ENCODE measurements around the gene LRRC4B. TPM values are rescaled to one million over a fixed set of nuclear protein-coding genes. Genes with fewer than 3 reads are reported as not detected.
"Not testable (repeated sequence)": the region's sequence is repeated elsewhere in the genome, so short reads cannot be mapped to it uniquely, and the experiment has no call there.

LRRC4B gene
- total RNA-seq, 1 donor from 2014 or later: 1.0 TPM

DNA sequence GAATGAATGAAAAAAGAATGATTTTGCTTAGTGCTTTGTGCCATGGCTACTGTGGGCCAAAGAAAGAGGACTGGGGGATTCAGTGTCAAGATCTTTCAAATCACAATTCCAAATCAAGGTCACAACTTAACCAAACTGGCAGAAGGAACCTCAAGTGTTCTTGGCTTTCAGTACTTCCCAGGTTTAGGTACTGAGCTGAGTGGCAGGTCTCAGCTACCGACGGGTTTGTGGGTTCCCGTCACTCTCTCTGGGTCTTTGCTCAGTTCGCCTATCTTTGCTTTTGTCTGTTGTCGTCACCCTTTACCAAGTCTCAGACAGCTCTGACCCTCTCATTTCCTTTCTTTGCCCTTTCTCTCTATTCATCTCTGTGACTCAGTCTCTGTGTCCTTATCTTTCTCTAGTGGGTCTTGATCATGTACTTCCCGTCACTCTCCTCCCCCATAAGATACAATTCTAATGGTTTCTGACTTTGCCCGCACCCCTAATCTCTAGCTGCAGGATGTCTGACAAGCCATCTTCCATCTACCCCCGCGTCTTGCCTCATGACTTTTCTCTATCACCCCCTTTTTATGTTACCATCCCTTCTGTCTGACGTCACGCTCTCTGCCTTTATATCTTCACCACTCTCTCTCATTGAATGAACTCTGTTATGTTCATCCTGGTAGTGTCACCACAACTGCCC is 33.3 kb upstream of the LRRC4B start:
- no peak overlapping the region for H3K27ac Mint-ChIP-seq
- H3K4me3 Mint-ChIP-seq (ENCODE audit: low read depth): no peak overlapping the region
- H3K36me3 Mint-ChIP-seq (ENCODE audit: insufficient read depth): no peaks in the 10 kb centered on the region
- no peak for DNase-seq (ENCODE audit: low spot score, unreplicated experiment)
- H3K9me3 Mint-ChIP-seq (ENCODE audit: low read depth): peaks cover 3% of the 10 kb centered on the region
- TF ChIP-seq, protein P1, sequence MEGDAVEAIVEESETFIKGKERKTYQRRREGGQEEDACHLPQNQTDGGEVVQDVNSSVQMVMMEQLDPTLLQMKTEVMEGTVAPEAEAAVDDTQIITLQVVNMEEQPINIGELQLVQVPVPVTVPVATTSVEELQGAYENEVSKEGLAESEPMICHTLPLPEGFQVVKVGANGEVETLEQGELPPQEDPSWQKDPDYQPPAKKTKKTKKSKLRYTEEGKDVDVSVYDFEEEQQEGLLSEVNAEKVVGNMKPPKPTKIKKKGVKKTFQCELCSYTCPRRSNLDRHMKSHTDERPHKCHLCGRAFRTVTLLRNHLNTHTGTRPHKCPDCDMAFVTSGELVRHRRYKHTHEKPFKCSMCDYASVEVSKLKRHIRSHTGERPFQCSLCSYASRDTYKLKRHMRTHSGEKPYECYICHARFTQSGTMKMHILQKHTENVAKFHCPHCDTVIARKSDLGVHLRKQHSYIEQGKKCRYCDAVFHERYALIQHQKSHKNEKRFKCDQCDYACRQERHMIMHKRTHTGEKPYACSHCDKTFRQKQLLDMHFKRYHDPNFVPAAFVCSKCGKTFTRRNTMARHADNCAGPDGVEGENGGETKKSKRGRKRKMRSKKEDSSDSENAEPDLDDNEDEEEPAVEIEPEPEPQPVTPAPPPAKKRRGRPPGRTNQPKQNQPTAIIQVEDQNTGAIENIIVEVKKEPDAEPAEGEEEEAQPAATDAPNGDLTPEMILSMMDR (IDR thresholded peaks at IDR 0.05; ENCODE audit: unreplicated experiment): no peak
- H3K27me3 Mint-ChIP-seq: peaks cover 55% of the 10 kb centered on the region
- H3K4me1 Mint-ChIP-seq (ENCODE audit: low read depth): no peaks in the 10 kb centered on the region

DNA sequence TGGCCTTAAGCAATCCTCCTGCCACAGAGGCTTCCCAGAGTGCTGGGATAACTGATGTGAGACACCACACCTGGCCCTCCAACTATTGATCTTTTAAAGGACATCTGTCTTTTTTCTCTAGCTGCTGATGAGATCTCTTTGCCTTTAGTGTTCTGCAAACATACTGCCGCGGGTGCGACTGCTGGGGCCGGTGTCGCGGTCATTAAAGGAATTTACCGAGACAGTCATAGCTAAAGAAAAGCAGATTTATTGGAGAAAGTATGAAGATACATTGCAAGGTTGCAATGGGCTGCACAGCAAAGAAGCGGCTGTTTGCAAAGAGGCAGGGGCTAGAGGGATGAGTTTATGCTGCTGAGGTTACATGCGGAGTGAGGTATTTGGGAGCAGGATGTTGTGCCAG is 31.2 kb upstream of the LRRC4B start:
- H3K4me3 Mint-ChIP-seq (ENCODE audit: low read depth): no peak overlapping the region
- H3K27ac Mint-ChIP-seq: no peak overlapping the region
- H3K4me1 Mint-ChIP-seq (ENCODE audit: low read depth): no peaks in the 10 kb centered on the region
- TF ChIP-seq, protein P1 (IDR thresholded peaks at IDR 0.05; ENCODE audit: unreplicated experiment): no peak
- peaks cover 50% of the 10 kb centered on the region for H3K27me3 Mint-ChIP-seq
- no peaks in the 10 kb centered on the region for H3K36me3 Mint-ChIP-seq (ENCODE audit: insufficient read depth)
- H3K9me3 Mint-ChIP-seq (ENCODE audit: low read depth): no peaks in the 10 kb centered on the region
- no peak for DNase-seq (ENCODE audit: low spot score, unreplicated experiment)

DNA sequence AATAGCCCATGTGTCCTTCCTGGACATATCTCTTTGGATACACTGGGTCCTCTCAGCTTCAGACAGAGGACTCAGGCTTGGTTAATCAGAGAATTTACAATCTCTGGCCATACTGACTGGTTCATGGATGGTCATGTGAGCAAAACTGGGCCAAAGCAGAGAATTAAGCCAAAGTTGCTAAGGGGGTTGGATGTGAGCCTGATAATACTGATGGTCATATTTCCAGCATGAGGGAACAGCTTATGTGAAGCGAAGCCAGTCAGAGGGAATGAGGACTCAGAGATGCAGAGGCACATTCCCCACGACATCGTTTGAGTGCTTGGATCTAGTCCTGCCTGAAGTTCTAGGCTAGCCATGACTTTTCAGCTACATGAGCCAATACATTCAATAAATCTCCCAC is 22.0 kb upstream of the LRRC4B start:
- H3K4me1 Mint-ChIP-seq (ENCODE audit: low read depth): no peaks in the 10 kb centered on the region
- DNase-seq (ENCODE audit: low spot score, unreplicated experiment): no peak
- H3K36me3 Mint-ChIP-seq (ENCODE audit: insufficient read depth): no peaks in the 10 kb centered on the region
- H3K4me3 Mint-ChIP-seq (ENCODE audit: low read depth): no peak overlapping the region
- no peak overlapping the region for H3K27ac Mint-ChIP-seq
- TF ChIP-seq, protein P1 (IDR thresholded peaks at IDR 0.05; ENCODE audit: unreplicated experiment): no peak
- H3K27me3 Mint-ChIP-seq: peaks cover 40% of the 10 kb centered on the region
- no peaks in the 10 kb centered on the region for H3K9me3 Mint-ChIP-seq (ENCODE audit: low read depth)

DNA sequence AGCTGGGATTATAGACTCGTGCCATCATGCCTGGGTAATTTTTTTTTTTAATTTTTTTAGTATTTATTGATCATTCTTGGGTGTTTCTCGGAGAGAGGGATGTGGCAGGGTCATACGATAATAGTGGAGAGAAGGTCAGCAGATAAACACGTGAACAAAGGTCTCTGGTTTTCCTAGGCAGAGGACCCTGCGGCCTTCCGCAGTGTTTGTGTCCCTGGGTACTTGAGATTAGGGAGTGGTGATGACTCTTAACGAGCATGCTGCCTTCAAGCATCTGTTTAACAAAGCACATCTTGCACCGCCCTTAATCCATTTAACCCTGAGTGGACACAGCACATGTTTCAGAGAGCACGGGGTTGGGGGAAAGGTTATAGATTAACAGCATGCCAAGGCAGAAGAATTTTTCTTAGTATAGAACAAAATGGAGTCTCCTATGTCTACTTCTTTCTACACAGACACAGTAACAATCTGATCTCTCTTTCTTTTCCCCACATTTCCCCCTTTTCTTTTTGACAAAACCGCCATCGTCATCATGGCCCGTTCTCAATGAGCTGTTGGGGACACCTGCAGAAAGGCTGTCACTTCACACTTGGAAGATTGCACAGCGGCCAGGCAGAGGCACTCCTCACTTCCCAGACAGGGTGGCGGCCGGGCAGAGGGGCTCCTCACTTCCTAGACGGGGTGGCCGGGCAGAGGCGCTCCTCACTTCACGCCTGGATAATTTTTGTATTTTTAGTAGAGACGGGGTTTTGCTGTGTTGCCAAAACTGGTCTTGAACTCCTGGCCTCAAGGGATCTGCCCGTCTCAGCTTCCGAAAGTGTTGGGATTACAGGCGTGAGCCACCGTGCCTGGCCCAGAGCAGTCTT is 13.8 kb upstream of the LRRC4B start:
- H3K27me3 Mint-ChIP-seq: peaks cover 30% of the 10 kb centered on the region
- not testable (repeated sequence) for H3K36me3 Mint-ChIP-seq (ENCODE audit: insufficient read depth); H3K4me1 Mint-ChIP-seq (ENCODE audit: low read depth); H3K9me3 Mint-ChIP-seq (ENCODE audit: low read depth); DNase-seq (ENCODE audit: low spot score, unreplicated experiment); H3K27ac Mint-ChIP-seq; H3K4me3 Mint-ChIP-seq (ENCODE audit: low read depth)

DNA sequence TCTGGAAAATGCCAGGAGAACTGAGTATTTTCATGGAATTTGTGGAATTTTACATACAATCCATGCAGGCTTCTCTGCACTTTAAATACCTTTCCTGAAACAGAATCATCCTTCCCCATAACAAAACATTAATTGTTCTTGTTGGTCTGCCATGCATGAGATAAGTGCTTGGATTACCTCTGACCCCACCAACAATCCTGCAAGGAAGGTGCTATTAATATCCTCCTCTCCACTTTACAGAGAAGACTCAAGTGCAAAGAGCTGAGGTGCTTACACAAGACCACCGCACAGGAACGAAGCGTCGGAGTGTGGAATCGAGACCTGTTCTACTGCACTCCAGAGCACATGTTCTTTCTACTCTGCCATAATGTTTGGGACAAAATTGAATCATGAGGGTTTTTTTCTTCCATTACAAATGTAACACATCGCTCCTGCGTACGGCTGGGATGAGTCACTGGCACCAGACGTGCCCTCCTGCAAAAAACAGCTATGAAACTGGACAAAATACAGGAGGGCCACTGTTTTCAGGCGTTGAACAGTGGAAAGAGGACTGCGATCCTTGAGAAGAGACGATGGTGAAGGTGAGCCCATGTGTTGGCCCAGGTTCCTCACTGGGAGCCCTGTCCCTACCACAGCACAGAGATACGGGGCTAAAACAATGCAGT is 12.9 kb upstream of the LRRC4B start:
- TF ChIP-seq, protein P1 (IDR thresholded peaks at IDR 0.05; ENCODE audit: unreplicated experiment): no peak
- peaks cover 26% of the 10 kb centered on the region for H3K27me3 Mint-ChIP-seq
- no peak for DNase-seq (ENCODE audit: low spot score, unreplicated experiment)
- H3K4me1 Mint-ChIP-seq (ENCODE audit: low read depth): no peaks in the 10 kb centered on the region
- H3K4me3 Mint-ChIP-seq (ENCODE audit: low read depth): no peak overlapping the region
- no peak overlapping the region for H3K27ac Mint-ChIP-seq
- H3K9me3 Mint-ChIP-seq (ENCODE audit: low read depth): no peaks in the 10 kb centered on the region
- H3K36me3 Mint-ChIP-seq (ENCODE audit: insufficient read depth): no peaks in the 10 kb centered on the region

Data from progenitor cell of endocrine pancreas (in vitro differentiated cells).